ENCODE measurements around the gene TMEM59L. TPM values are rescaled to one million over a fixed set of nuclear protein-coding genes. Genes with fewer than 3 reads are reported as not detected.

TMEM59L gene
- total and polyA plus RNA-seq, 2 of the 13 experiments (the other 11 are each of a cell fraction or from before 2014, with no cell fraction given): 0.97 to 5.5 TPM

DNA sequence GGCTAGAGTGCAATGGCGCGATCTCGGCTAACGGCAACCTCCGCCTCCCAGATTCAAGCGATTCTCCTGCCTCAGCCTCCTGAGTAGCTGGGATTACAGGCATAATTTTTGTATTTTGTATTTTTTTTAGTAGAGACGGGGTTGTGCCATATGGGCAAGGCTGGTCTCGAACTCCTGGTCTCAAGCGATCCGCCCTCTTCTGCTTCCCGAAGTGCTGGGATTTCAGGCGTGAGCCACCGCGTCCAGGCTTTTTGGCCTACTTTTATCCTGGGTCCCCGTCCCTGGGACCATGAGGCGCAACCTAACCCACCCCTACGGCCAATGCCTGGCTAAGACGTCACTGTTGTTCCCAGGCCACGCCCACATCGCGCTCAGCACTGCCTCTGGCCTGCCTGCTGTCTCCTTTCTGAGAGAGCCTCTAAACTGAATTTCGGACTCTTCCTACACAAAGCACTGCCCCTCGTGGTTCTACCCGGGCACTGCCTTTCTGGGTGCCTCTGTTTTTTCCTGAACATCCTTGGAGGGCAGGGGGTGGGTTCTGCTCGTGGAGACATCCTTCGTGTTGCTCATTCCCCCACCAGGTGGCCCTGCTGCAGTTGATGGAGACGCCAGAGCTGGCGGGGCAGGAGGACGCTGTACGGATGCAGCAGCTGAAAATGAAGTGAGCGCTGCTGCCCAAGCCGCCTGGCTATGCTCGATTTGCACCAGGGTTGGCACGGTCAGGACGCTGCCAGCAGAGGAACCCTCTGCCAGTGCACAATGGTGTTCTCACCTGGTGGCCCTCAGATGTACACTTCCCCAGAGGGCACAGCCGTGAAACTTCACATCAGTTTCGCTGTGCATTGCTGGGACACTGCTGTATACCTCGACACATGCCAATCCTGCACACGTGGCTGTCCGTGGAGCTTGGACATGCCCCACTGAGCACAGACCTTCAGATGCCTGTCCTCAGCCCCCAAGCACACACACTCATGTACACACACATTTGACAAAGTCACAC is 22.1 kb upstream of the TMEM59L start (continued):
- TF ChIP-seq MEIS1 (CRISPR knock-in tag; IDR thresholded peaks at IDR 0.05; ENCODE audit: borderline replicate concordance) (no peak), KDM1A (CRISPR knock-in tag; IDR thresholded peaks at IDR 0.05) (no peak), SRSF9 (IDR thresholded peaks at IDR 0.05; ENCODE audit: borderline replicate concordance, insufficient read depth, low read depth, low read length, poor library complexity, severe bottlenecking) (no peak), ZKSCAN5 (CRISPR knock-in tag; IDR thresholded peaks at IDR 0.05) (no peak), ZNF652 (CRISPR knock-in tag; IDR thresholded peaks at IDR 0.05; ENCODE audit: borderline replicate concordance, low read depth) (no peak), ZNF282 (IDR thresholded peaks at IDR 0.05; ENCODE audit: partially characterized antibody) (no peak), SP2 (CRISPR knock-in tag; IDR thresholded peaks at IDR 0.05) (no peak), NFIC (IDR thresholded peaks at IDR 0.05; ENCODE audit: low read length) (no peak), MTF1 (CRISPR knock-in tag; IDR thresholded peaks at IDR 0.05) (no peak), GABPB1 (CRISPR knock-in tag; IDR thresholded peaks at IDR 0.05) (no peak), ZNF883 (CRISPR knock-in tag; IDR thresholded peaks at IDR 0.05; ENCODE audit: not compliant biosample characterization) (no peak)
- TF ChIP-seq, protein P1, sequence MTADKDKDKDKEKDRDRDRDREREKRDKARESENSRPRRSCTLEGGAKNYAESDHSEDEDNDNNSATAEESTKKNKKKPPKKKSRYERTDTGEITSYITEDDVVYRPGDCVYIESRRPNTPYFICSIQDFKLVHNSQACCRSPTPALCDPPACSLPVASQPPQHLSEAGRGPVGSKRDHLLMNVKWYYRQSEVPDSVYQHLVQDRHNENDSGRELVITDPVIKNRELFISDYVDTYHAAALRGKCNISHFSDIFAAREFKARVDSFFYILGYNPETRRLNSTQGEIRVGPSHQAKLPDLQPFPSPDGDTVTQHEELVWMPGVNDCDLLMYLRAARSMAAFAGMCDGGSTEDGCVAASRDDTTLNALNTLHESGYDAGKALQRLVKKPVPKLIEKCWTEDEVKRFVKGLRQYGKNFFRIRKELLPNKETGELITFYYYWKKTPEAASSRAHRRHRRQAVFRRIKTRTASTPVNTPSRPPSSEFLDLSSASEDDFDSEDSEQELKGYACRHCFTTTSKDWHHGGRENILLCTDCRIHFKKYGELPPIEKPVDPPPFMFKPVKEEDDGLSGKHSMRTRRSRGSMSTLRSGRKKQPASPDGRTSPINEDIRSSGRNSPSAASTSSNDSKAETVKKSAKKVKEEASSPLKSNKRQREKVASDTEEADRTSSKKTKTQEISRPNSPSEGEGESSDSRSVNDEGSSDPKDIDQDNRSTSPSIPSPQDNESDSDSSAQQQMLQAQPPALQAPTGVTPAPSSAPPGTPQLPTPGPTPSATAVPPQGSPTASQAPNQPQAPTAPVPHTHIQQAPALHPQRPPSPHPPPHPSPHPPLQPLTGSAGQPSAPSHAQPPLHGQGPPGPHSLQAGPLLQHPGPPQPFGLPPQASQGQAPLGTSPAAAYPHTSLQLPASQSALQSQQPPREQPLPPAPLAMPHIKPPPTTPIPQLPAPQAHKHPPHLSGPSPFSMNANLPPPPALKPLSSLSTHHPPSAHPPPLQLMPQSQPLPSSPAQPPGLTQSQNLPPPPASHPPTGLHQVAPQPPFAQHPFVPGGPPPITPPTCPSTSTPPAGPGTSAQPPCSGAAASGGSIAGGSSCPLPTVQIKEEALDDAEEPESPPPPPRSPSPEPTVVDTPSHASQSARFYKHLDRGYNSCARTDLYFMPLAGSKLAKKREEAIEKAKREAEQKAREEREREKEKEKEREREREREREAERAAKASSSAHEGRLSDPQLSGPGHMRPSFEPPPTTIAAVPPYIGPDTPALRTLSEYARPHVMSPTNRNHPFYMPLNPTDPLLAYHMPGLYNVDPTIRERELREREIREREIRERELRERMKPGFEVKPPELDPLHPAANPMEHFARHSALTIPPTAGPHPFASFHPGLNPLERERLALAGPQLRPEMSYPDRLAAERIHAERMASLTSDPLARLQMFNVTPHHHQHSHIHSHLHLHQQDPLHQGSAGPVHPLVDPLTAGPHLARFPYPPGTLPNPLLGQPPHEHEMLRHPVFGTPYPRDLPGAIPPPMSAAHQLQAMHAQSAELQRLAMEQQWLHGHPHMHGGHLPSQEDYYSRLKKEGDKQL (CRISPR knock-in tag; IDR thresholded peaks at IDR 0.05; ENCODE audit: low read depth): no peak
- TF ChIP-seq, protein P2, sequence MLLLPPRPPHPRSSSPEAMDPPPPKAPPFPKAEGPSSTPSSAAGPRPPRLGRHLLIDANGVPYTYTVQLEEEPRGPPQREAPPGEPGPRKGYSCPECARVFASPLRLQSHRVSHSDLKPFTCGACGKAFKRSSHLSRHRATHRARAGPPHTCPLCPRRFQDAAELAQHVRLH (CRISPR knock-in tag; IDR thresholded peaks at IDR 0.05; ENCODE audit: borderline replicate concordance, low read depth): no peak; the same call in 1 of the 2 replicates
- TF ChIP-seq, protein P3, sequence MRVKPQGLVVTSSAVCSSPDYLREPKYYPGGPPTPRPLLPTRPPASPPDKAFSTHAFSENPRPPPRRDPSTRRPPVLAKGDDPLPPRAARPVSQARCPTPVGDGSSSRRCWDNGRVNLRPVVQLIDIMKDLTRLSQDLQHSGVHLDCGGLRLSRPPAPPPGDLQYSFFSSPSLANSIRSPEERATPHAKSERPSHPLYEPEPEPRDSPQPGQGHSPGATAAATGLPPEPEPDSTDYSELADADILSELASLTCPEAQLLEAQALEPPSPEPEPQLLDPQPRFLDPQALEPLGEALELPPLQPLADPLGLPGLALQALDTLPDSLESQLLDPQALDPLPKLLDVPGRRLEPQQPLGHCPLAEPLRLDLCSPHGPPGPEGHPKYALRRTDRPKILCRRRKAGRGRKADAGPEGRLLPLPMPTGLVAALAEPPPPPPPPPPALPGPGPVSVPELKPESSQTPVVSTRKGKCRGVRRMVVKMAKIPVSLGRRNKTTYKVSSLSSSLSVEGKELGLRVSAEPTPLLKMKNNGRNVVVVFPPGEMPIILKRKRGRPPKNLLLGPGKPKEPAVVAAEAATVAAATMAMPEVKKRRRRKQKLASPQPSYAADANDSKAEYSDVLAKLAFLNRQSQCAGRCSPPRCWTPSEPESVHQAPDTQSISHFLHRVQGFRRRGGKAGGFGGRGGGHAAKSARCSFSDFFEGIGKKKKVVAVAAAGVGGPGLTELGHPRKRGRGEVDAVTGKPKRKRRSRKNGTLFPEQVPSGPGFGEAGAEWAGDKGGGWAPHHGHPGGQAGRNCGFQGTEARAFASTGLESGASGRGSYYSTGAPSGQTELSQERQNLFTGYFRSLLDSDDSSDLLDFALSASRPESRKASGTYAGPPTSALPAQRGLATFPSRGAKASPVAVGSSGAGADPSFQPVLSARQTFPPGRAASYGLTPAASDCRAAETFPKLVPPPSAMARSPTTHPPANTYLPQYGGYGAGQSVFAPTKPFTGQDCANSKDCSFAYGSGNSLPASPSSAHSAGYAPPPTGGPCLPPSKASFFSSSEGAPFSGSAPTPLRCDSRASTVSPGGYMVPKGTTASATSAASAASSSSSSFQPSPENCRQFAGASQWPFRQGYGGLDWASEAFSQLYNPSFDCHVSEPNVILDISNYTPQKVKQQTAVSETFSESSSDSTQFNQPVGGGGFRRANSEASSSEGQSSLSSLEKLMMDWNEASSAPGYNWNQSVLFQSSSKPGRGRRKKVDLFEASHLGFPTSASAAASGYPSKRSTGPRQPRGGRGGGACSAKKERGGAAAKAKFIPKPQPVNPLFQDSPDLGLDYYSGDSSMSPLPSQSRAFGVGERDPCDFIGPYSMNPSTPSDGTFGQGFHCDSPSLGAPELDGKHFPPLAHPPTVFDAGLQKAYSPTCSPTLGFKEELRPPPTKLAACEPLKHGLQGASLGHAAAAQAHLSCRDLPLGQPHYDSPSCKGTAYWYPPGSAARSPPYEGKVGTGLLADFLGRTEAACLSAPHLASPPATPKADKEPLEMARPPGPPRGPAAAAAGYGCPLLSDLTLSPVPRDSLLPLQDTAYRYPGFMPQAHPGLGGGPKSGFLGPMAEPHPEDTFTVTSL (CRISPR knock-in tag; IDR thresholded peaks at IDR 0.05; ENCODE audit: borderline replicate concordance): no peak
- TF ChIP-seq, protein P4, sequence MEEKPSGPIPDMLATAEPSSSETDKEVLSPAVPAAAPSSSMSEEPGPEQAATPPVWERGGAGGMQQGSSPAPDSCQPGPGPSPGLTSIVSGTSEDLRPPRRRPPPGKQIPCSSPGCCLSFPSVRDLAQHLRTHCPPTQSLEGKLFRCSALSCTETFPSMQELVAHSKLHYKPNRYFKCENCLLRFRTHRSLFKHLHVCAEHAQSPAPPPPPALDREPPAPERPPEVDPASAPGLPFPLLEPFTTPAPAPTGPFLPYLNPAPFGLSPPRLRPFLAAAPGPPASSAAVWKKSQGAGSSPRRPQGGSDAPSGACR (CRISPR knock-in tag; IDR thresholded peaks at IDR 0.05): no peak
